ENCODE measurements around the gene XK.
"Not testable (repeated sequence)": the region's sequence is repeated elsewhere in the genome, so short reads cannot be mapped to it uniquely, and the experiment has no call there.

The XK gene

GRCh38 chrX:37685381-37686359 is at the start of gene XK:
Gene XK (plus strand): TSS chrX:37685791. CDS start chrX:37685962, 171 bp downstream.
- no peak for DNase-seq (ENCODE audit: low read depth)

GRCh38 chrX:37638047-37638446 is 47.5 kb upstream of the XK start:
- no peak for DNase-seq (ENCODE audit: low read depth)

DNA sequence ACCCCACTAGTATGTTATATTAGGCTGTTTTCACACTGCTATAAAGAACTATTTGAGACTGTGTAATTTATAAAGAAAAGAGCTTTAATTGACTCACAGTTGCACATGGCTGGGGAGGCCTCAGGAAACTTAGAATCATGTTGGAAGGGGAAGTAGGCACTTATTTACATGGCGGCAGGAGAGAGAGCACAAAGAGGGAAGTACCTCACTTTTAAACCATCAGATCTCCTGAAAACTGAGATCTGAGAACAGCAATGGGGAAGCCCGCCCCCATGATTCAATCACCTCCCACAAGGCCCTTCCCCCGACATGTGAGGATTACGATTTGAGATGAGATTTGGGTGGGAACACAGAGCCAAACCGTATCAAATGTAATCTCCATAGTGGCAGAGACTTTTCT is 45.4 kb upstream of the XK start:
- DNase-seq (ENCODE audit: low read depth): no peak

DNA sequence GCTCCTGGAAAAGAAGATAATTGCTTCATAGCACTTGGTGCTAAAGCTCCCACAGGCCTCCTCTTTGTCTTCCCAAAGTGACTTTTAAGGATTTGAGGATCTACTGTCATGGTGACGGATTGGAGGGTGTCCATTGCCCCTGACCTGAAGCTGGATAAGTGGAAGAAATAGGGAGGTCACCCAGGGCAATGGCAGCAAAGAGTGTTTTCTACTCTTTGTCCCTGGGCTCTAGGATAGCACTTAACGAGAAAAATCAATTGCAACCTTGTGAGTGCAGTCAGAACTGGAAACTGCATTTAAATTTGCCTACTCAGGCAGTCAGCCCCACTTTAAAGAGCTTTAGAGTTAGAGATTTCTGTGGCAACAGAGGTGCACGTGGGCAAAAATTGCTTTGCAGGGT is 43.7 kb upstream of the XK start:
- no peak for DNase-seq (ENCODE audit: low read depth)

DNA sequence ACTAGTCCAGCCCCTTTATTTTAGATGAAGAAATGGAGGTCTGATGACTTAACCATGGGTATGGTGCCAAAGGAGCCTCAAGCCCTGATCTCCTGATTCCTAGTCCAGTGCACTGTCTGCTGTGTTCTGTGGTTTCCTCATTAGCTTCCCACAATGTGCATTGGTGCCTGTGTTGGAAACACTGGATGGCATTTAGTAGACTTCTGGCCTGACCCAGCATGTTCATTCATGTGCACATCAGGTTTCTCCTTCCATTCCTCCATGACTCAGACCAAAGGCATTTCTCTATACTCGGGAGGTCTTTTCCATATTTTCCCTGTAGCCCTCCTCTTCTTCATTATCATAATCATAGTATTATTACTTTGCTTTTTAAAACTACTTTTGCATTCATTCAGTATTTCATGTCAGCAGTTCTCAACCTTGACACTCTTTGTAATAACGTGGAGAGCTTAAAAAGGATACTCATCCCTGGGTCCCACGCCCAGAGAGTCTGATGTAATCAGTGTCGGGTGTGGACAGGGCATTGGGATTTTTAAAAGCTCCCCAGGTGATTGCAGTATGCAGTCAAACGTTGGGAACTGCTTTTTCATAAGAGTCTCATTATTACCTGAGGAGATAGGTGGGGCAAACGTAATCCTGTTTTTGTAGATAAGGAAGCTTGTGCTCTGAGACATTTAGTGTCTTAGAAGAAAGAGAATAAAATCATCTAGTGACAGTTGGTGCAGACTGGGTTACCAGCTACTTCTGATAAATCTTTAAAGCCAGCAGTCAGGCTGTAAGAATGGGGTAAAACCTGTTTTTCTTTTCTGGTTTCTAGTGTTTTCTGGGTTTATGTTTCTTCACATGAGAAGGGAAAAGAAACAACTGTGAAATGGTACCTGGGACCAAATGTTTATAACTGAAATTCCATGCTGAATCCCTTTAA is 40.9 kb upstream of the XK start:
- no peak for DNase-seq (ENCODE audit: low read depth)

DNA sequence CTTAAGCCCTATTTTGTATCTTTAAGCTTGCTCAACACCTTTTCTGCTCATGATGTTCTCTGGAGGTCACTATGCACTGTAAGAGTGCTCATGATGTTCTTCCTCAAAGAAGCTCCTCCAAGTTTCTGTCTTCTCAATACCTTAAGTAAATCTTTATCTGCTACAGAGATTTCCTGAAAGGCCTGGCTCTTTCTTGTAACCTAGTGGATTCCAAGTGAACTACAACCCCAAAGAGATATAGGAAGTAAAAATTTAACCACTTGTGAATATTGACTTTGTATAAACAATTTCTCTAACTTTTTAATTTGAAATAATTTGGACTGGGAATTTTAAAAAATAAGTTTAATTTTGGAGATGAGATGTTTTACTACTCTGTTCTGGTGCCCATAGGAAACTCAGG is 39.3 kb upstream of the XK start:
- no peak for DNase-seq (ENCODE audit: low read depth)

DNA sequence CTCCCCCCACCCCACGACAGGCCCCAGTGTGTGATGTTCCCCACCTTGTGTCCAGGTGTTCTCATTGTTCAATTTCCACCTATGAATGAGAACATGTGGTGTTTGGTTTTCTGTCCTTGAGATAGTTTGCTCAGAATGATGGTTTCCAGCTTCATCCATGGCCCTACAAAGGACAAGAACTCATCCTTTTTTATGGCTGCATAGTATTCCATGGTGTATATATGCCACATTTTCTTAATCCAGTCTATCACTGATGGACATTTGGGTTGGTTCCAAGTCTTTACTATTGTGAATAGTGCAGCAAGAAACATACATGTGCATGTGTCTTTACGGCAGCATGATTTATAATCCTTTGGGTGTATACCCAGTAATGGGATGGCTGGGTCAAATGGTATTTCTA is 34.7 kb upstream of the XK start:
- DNase-seq (ENCODE audit: low read depth): not testable (repeated sequence)

DNA sequence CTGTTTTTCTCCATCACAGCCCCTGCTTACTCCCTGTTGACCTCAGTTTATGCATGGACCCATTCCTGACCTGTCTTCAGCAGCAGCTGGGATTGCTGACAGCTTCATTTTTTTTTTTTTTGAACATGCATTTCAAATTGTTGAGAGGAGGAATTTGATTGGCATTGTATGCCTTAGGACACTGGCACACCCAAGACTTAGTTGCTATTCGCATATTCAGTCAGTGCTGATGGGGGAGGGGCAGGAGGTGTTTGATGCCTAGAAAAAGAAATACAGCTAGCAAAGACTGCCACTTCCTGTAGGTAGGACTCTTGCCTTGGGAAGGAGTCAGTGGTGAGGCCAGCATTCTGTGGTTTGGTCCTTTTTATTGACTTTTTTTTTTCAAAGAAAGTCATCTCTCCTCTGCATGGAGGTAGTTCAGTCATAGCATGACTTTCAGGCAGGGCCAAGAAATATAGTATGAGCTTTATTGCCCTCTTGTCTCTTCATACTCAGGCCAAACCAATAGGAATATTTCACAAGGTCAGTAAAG is 33.6 kb upstream of the XK start:
- no peak for DNase-seq (ENCODE audit: low read depth)

DNA sequence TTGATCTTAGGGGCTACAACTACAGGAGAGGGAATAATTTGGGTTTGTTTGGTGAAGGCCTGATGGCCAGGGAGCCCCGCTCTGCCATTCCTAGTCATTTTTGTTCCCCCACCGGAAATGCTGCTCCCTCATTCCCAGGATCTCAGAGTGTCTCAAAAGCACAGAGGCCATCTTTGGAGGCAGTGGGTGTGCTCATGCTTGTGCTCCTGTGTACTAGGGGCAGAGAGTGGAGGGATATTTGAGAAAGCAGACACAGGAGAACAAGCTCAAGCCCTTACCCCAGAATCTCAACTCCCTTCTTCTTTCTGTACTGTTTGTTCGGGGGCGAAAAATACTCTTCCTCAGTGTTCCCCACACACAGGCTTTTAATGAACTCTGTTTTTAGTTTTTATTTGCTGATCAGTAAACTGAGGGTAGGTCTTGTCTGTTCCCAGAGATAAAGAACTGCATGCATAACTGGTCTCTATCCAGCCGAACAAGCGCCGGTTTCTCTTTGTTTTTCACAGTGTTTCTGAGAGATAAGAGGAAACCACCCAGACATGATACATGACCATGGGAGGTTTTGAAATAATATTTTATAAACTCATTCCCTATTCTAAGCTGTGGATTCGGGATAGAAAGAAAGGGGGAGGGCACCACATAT is 32.9 kb upstream of the XK start:
- no peak for DNase-seq (ENCODE audit: low read depth)

DNA sequence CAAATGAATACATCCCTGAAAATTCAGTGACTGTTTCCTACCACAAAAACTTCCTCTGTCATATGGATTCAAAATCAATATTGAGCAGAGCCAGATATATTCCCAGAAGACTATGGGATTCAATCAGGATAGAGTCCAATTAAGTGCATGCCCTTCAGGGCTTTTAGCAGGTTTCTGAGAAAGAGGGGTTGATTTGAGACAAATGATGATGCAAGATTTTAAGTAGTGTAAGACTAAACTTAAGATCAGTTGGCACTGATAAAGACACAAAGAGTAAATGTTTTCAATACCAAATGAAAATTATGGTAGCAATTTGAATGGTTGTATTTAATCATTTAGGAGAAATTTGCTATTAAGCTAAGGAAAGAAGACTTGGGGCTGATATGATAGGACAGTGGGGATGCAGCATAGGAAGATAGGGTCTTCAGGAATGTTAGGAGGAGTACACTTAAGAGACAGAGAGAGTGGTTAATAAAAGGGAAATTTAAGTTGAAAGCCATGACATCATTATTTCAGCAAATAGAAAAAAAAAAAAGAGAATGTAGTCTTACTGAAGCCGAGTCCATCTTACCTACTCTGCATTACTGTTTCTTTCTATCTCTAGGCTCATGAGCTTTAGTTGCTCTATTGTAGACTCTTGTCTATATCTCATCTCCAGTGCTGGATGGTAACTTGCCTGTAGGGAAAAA is 32.0 kb upstream of the XK start:
- DNase-seq (ENCODE audit: low read depth): no peak

- DNase-seq (ENCODE audit: low read depth): no peak
These were observed 27.1 kb upstream of the XK start for GRCh38 chrX:37658343-37659030.

DNA sequence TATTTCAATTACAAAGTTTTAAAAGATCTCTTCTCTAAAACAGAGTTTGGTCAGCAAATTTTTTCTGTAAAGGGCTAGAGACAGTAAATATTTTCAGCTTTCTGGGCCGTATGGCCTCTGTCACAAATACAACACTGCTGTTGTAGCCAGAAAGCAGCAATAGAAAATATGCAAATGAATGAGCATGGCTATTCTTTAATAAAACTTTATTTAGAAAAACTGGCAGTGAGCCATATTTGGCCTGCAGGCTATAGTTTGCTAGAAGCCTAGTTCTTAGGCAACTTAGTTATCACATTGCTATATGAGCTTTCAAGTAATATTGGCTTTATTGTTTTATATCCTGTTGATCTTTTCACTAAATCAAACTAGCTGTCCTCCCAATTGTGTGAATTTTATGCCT is 26.5 kb upstream of the XK start:
- no peak for DNase-seq (ENCODE audit: low read depth)

GRCh38 chrX:37662181-37662580 is 23.4 kb upstream of the XK start:
- no peak for DNase-seq (ENCODE audit: low read depth)

DNA sequence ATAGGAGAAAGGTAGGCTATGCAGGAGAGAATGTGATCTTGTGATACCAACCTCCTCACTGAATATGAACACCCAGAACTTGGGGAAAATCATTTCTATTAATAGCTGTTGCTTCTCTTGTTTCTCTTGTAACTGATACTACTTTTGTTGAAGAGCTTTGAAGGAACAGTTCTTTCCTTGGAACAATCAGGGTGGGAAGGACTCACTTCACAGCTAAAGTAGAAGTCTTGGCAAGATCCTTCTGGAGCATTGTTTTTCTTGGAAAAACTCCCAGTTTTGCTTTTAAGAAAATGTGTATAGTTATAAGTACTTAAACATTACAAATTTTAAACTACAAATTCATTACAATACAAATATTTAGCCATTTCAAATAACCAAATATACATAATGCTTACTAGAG is 19.1 kb upstream of the XK start:
- no peak for DNase-seq (ENCODE audit: low read depth)

DNA sequence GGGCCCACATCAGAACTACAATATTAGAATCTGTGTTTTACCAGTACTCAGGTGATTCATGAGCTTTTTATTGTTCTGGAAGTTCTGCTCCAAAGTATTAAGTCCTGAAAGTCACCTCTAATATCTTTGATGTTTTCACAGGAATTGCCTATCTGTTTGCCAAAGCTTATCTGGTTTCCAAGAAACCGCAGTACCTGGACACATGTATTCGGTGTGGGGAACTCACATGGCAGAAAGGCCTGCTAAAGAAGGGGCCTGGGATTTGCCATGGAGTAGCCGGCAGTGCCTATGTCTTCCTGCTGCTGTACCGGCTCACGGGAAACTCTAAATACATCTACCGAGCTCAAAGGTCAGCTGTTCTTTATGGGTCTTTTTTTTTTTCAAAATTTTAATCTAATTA is 18.4 kb upstream of the XK start:
- no peak for DNase-seq (ENCODE audit: low read depth)

- no peak for DNase-seq (ENCODE audit: low read depth)
These were observed 13.0 kb upstream of the XK start for GRCh38 chrX:37672563-37672962.

- no peak for DNase-seq (ENCODE audit: low read depth)
These were observed 8.8 kb upstream of the XK start for GRCh38 chrX:37676811-37677210.

- DNase-seq (ENCODE audit: low read depth): no peak
These were observed 8.3 kb upstream of the XK start for GRCh38 chrX:37677243-37677642.

DNA sequence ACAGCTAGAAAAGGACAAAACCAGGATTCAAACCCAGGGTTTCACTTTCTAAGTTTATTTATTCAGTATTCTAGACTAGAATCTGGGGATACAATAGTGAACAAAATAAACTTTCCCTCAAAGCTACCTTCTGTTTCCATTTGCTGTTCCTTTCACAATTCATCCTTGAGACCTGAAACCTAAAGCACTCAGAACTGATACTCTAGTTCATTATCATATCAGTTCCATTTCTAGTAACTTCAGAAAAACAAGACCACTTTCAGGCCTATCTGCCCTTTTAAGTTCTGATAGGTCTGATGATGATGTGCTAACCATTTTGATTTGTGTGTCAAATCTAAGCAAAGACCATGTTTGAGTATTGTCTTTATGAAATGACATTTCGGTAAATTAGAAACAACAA is 7.8 kb upstream of the XK start:
- no peak for DNase-seq (ENCODE audit: low read depth)

DNA sequence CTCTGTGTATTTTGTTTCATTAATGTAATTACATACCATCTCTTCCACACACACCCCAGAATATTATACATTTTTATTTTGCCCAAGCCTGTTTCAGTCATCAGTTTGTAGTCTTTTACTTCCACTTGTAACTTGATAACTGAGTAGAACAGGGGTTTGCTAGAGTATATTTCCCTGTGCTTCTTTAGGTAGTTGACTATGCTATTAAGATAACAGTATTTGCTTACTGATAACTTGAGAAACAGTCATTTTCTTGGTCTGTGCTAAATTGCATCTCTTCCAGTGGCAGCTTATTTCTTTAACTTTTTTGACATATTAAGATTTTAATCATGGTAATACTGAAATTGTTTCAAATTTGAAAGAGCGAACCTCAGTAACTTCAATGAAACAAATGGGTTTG is 7.0 kb upstream of the XK start:
- DNase-seq (ENCODE audit: low read depth): no peak

DNA sequence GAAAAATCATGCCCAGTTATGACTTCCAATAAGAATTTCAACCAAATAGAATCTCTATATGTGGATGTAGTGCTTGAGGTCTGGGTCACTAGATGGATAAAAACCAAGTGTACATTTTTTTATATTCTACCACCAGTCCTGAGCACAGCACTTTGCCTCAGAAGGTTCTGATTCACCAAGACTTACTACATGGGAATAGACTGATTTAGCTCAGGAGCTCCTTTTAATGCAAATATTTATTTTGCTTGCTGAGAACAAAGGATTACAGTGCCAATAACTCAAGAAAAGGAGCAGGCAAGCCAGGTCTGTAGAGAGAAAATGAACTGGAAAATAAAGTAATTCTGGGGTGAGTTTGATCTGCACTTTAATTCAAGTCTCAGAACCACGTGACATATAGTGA is 6.4 kb upstream of the XK start:
- no peak for DNase-seq (ENCODE audit: low read depth)
